Upper lobe of left lung (tissue), 4 donors: ENCODE measurements around the gene PRKAR2B.

Experiments used
- EP300 ChIP-seq, 4 donors: sonication (generic); formaldehyde crosslinking; IDR thresholded peaks; one replicate each; pipeline ENCODE4 v1.5.1; 2017; ENCODE audit warnings: antibody characterized with exemption in 4 of 4, control low read depth in 2 of 4
- POLR2A ChIP-seq, 4 donors: fragments of 450-650 bp; IDR thresholded peaks; one replicate each; pipeline ENCODE4 v1.5.1; 2016 to 2017; ENCODE audit warnings: antibody characterized with exemption in 4 of 4, mild to moderate bottlenecking in 2 of 4
- TF ChIP-seq, protein P1 (sequence below), 6 experiments: fragments of 450-650 bp in 4 of 6; fragments of 200-600 bp in 2 of 6; sonication (generic) in 2 of 6; IDR thresholded peaks; one replicate each; pipeline ENCODE4 v1.5.1; 2016 to 2019; ENCODE audit warnings: antibody characterized with exemption in 6 of 6

DNA sequence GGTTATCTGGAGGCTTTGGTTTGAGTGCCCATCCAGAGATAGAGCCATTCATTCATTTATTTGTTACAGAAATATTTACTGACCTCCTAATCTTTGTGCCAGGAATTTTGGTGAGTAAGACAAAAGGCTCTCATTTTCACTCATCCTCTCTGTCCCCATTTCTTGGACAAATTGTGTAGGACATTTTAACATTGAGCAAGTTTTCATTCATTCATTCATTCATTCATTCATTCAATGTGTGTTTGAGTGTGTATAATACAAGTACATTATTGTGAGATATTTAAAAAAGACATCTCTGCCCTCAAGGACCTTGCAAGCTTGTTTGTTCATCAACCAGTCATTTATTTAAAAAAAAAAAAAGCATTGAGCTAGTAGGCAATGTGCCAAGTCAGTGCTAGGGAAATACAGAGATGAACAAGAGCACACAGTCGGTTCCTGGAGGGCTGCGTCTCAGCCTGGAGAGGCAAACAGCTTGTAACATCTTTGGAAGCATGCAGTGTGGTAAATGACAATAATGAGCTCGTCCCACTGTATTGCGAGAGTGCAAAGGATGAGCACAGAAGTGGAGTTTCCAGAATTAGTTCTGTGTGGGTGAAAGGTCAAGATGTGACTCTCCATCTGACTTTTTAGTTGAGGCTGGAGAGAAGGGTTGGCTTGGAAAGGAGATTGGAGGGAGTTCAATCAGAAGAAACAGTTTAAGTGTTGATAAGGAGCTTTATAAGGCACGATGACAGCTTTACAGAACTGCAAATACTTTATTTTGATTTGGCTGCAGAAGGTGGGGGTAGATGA lies 73.8 kb downstream of the PRKAR2B start:
- TF ChIP-seq, protein P1, sequence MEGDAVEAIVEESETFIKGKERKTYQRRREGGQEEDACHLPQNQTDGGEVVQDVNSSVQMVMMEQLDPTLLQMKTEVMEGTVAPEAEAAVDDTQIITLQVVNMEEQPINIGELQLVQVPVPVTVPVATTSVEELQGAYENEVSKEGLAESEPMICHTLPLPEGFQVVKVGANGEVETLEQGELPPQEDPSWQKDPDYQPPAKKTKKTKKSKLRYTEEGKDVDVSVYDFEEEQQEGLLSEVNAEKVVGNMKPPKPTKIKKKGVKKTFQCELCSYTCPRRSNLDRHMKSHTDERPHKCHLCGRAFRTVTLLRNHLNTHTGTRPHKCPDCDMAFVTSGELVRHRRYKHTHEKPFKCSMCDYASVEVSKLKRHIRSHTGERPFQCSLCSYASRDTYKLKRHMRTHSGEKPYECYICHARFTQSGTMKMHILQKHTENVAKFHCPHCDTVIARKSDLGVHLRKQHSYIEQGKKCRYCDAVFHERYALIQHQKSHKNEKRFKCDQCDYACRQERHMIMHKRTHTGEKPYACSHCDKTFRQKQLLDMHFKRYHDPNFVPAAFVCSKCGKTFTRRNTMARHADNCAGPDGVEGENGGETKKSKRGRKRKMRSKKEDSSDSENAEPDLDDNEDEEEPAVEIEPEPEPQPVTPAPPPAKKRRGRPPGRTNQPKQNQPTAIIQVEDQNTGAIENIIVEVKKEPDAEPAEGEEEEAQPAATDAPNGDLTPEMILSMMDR (IDR thresholded peaks at IDR 0.05), result no peak
- TF ChIP-seq POLR2A (IDR thresholded peaks at IDR 0.05) (no peak), EP300 (IDR thresholded peaks at IDR 0.05) (no peak)
